Activated T-helper 1 cell treated with anti-CD3 and anti-CD28 coated beads, Interleukin-12 subunit alpha, Interleukin-12 subunit beta, Interleukin-2, Interleukin-4 antibody, amounts not matched to agents 30 ng/mL and 10 ng/mL and 1 ng/mL, durations not matched to agents 14 hours and 24 hours and 36 hours (primary cell): Measurements from ENCODE around the gene SMCO1. TPM values are rescaled to one million over a fixed set of nuclear protein-coding genes. Genes with fewer than 3 reads are reported as not detected.
"Not testable (repeated sequence)": the region's sequence is repeated elsewhere in the genome, so short reads cannot be mapped to it uniquely, and the experiment has no call there.

Experiments
- DNase-seq: peaks from one replicate; pipeline ENCODE4 v3.0.0; 2021; ENCODE audit warnings: low spot score
- H3K27ac Mint-ChIP-seq: one replicate; pipeline ENCODE4 v1.8.0; 2021; ENCODE audit warnings: mild to moderate bottlenecking, mixed read lengths
- H3K27me3 Mint-ChIP-seq: one replicate; pipeline ENCODE4 v1.8.0; 2022; ENCODE audit warnings: mild to moderate bottlenecking, moderate library complexity, mixed read lengths; ENCODE audit not compliant: insufficient read depth
- H3K36me3 Mint-ChIP-seq: one replicate; pipeline ENCODE4 v1.8.0; 2021; ENCODE audit warnings: low read depth, mixed read lengths
- H3K4me1 Mint-ChIP-seq: one replicate; pipeline ENCODE4 v1.8.0; 2021; ENCODE audit warnings: low read depth, mixed read lengths
- H3K4me3 Mint-ChIP-seq: one replicate; pipeline ENCODE4 v1.8.0; 2021; ENCODE audit warnings: mild to moderate bottlenecking, moderate library complexity, mixed read lengths
- H3K9me3 Mint-ChIP-seq: one replicate; pipeline ENCODE4 v1.8.0; 2021; ENCODE audit warnings: mixed read lengths
- intact Hi-C: fragments of 100-400 bp; cut with micrococcal nuclease; formaldehyde crosslinking; loops from one replicate; pipeline ENCODE4 v1.15.1; 2024
- total RNA-seq: library from RNA; stranded (reverse); gene quantifications from 2 replicates; pipeline ENCODE4 v1.2.3, GENCODE V29; 2022

The SMCO1 gene, protein sequence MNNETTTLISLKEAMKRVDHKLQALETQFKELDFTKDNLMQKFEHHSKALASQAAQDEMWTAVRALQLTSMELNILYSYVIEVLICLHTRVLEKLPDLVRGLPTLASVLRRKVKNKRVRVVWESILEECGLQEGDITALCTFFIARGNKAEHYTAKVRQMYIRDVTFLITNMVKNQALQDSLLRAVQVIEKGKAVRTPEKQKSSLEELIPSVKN
- total RNA-seq = not detected in 2 replicates

DNA sequence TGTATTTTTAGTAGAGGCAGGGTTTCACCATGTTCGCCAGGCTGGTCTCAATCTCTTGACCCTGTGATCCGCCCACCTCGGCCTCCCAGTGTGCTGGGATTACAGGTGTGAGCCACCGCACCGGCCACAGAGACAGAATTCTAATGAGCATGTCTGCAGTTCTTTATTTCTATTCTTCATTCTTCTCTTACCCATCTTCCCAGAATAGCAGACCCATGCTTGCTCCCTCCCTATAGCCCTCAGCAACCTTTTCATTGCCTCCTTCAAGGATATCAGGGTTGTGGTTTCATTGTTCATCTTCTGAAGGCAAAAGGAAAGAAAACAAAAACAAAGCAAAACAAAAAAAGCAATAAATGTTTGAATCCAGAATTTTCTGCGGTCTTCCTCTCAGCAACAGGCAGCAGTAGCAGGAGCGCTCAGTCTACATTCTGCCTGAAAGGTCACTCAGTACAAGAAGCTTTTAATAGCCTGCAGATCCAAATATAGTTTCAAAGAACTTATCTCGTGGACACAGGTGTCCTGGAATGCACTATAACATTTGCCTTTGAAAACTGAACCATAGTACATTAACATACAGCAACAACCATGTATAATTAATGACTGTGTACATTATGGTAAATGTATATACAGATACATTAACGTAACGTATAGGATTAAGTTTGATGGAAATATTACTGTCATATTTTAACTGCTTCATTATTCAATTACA is at the start of gene SMCO1:
Gene SMCO1 (minus strand): TSS at position 434 of the 709 bp plus-strand sequence. CDS start 137 bp downstream, at position 297.
- peaks cover 41% of the 10 kb centered on the region for H3K9me3 Mint-ChIP-seq
- intact Hi-C loops = no loop called here
- no peak within 1 kb of the TSS for H3K27ac Mint-ChIP-seq
- H3K36me3 Mint-ChIP-seq = peaks cover 9% of the 10 kb centered on the region
- no peak within 1 kb of the TSS for H3K4me3 Mint-ChIP-seq
- peaks cover 7% of the 10 kb centered on the region for H3K4me1 Mint-ChIP-seq
- peaks cover 9% of the 10 kb centered on the region for H3K27me3 Mint-ChIP-seq
- no peak for DNase-seq

DNA sequence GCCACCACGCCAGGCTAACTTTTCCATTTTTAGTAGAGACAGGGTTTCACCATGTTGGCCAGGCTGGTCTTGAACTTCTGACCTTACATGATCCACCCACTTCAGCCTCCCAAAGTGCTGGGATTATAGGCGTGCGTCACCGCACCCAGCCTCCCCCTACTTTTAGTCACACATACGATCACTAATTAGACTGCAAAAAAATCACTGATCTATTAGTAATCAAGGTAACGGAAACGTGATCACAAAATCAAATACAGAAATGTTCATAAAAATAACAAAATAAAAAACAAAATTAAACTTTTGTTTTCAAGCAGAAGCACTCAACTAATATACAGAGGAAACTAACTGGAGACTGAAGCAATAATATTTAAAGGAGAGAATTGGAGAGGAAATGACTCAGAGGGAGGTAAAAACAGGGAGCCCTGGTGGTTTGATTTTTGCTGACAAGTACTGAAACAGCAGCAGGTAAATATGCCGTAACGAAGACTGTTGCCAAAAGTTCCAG is 48.6 kb upstream of the SMCO1 start:
- peak overlapping the region; percentile 9 for H3K27ac Mint-ChIP-seq
- H3K9me3 Mint-ChIP-seq = no peaks in the 10 kb centered on the region
- peaks cover 48% of the 10 kb centered on the region for H3K4me1 Mint-ChIP-seq
- peaks cover 18% of the 10 kb centered on the region for H3K36me3 Mint-ChIP-seq
- intact Hi-C loops = no loop called here
- no peak for DNase-seq
- peak overlapping the region; percentile 22 for H3K4me3 Mint-ChIP-seq
- H3K27me3 Mint-ChIP-seq = no peaks in the 10 kb centered on the region

DNA sequence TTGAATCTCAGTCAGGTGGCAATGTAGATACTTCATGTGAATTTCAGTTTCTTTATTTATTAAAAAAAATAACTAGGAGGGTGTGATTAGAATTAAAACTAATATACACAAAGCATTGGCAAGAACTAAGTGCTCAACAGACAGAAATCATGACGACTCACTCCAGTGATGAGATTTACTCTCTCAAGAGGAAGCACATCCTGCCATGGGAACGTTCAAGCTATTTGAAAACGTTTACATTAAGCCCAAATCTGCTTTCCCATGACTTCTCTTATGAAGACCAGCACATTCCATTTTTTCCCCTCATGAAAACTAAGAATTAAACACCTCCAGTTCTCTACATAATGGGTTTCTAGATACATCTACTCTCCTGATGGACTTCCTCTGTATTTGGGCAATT is 44.7 kb upstream of the SMCO1 start:
- no peak overlapping the region for H3K27ac Mint-ChIP-seq
- peaks cover 29% of the 10 kb centered on the region for H3K4me1 Mint-ChIP-seq
- DNase-seq = no peak
- H3K4me3 Mint-ChIP-seq = no peak overlapping the region
- intact Hi-C loops = no loop called here
- peaks cover 22% of the 10 kb centered on the region for H3K36me3 Mint-ChIP-seq
- no peaks in the 10 kb centered on the region for H3K9me3 Mint-ChIP-seq
- H3K27me3 Mint-ChIP-seq = no peaks in the 10 kb centered on the region

DNA sequence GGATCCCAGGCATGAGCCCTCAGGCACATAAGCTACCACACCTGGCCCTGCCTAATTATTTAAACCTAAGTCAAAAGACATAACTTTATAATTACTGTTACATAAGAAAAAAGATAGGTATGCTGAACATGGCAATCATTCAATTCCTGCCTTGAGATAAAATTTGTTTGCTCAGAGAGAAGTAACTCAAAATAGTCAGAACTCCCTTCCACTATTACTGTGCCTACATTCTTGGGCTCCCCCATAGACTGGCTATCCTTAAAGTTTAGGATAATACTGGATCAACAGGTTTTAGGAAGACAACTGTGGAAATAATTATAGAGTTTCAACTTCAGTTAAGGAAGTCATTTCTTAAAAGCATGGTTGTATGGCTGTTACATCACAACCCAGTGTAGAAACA is 43.3 kb upstream of the SMCO1 start:
- Mint-ChIP-seq H3K4me1 (peaks cover 16% of the 10 kb centered on the region), H3K9me3 (no peaks in the 10 kb centered on the region), H3K27me3 (no peaks in the 10 kb centered on the region), H3K27ac (no peak overlapping the region), H3K4me3 (no peak overlapping the region), H3K36me3 (peaks cover 21% of the 10 kb centered on the region)
- intact Hi-C loops = no loop called here
- DNase-seq = no peak

DNA sequence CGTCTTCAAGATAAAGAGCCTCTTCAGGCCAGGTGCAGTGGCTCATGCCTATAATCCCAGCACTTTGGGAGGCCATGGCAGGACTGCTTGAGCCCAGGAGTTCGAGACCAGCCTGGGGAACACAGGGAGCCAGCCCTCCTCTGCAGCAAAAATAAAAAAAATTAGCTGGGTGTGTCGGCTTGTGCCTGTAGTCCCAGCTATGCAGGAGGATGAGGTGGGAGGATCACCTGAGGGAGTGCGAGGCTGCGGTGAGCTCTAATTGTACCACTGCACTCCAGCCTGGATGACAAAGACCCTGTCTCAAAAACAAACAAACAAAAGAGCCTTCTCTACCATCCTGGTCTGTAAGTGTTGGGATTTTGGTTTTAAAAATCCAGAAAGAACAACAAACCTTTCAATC is 42.1 kb upstream of the SMCO1 start:
- H3K27ac Mint-ChIP-seq = no peak overlapping the region
- H3K27me3 Mint-ChIP-seq = no peaks in the 10 kb centered on the region

DNA sequence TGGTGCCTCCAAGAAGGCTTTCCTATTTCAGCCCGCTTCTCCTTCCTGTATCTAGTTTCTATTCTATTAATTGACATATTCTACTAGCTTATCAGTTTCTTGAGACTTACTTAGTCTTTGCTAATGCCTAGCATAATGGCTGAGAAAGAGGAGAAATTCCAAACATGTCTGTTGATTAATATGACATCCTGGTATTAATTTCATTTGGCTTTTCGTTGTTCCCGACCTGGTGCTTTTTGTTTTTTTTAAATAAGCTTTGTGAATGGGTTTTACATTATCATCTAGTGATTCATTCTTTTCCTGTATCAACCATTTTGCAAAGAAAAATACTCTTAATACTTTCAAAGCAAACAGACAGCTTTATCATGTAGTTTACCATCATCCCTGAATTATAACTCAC is 40.1 kb upstream of the SMCO1 start:
- Mint-ChIP-seq H3K4me1 (peaks cover 5% of the 10 kb centered on the region), H3K36me3 (peaks cover 15% of the 10 kb centered on the region), H3K4me3 (no peak overlapping the region), H3K27ac (no peak overlapping the region), H3K27me3 (no peaks in the 10 kb centered on the region), H3K9me3 (peaks cover 2% of the 10 kb centered on the region)
- DNase-seq = no peak
- intact Hi-C loops = no loop called here

More for the DNA sequence above, 42.1 kb upstream of the SMCO1 start:
- peaks cover 9% of the 10 kb centered on the region for H3K4me1 Mint-ChIP-seq
- intact Hi-C loops = no loop called here
- H3K36me3 Mint-ChIP-seq = peaks cover 18% of the 10 kb centered on the region
- no peak for DNase-seq
- H3K4me3 Mint-ChIP-seq = no peak overlapping the region
- no peaks in the 10 kb centered on the region for H3K9me3 Mint-ChIP-seq

DNA sequence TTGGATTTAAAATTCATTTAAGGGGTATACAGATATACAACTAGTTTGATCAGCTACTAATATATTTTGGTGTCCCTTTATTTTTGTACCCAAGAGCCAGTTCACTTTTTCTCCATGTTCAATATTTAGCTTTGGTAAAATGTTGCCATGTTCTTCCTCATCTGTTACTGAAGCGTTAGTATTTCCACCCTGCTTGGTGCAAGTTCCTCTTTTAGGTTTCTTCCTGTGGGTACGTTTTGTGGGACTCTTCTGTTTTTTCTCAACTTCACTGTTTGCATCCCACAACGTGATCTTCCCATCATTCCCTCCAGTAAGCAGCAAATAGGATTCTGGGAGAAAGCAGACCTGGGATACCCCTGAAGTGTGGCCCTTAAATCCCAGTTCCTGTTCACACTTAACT is 39.1 kb upstream of the SMCO1 start:
- no peak overlapping the region for H3K27ac Mint-ChIP-seq
- peaks cover 15% of the 10 kb centered on the region for H3K36me3 Mint-ChIP-seq
- H3K4me3 Mint-ChIP-seq = no peak overlapping the region
- intact Hi-C loops = no loop called here
- H3K4me1 Mint-ChIP-seq = no peaks in the 10 kb centered on the region
- peaks cover 12% of the 10 kb centered on the region for H3K9me3 Mint-ChIP-seq
- H3K27me3 Mint-ChIP-seq = no peaks in the 10 kb centered on the region
- DNase-seq = no peak

DNA sequence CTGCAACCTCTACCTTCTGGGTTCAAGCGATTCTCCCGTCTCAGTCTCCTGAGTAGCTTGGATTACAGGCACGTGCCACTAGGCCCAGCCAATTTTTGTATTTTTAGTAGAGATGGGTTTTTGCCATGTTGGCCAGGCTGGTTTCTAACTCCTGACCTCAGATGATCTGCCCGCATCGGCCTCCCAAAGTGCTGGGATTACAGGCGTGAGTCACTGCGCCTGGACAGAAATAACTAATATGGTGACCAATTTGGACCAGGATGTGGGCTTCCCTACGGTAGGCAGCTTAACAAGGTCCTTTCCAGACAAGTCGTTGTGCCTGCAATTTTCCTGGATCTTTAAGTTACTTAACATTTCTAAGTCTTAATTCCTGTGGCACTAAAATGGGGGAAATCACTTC is 38.4 kb upstream of the SMCO1 start:
- Mint-ChIP-seq H3K9me3 (peaks cover 13% of the 10 kb centered on the region), H3K4me1 (no peaks in the 10 kb centered on the region), H3K27ac (no peak overlapping the region), H3K36me3 (peaks cover 13% of the 10 kb centered on the region), H3K4me3 (no peak overlapping the region), H3K27me3 (no peaks in the 10 kb centered on the region)
- intact Hi-C loops = no loop called here
- DNase-seq = no peak

DNA sequence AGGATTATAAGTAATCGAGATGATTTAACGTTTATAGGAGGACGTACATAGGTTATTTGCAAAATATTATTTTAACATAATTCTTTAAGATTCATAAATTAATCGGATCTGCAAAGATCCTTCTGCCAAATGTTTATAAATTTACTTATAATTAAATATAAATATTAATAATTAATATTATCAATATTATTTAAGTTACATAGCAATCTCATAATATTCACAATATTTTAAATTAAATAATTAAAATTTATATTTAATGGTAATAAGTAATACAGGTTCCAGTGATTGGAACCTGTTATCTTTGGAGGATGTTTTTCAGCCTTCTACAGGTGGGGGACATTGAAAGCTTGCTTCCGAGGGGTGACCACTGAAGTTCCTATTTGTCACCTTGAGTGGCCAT is 37.1 kb upstream of the SMCO1 start:
- Mint-ChIP-seq H3K27ac (no peak overlapping the region), H3K4me1 (no peaks in the 10 kb centered on the region)

DNA sequence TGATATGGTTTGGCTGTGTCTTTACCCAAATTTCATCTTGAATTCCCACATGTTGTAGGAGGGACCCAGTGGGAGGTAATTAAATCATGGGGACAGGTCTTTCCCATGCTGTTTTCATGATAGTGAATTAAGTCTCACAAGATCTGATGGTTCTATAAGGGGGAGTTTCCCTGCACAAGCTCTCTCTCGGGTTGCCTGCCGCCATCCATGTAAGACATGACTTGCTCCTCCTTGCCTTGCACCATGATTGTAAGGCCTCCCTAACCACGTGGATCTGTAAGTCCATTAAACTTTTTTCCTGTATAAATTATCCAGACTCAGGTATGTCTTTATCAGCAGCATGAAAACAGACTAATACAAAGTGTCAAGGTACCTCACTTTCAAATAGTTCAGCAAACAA is 35.0 kb upstream of the SMCO1 start:
- Mint-ChIP-seq H3K9me3 (peaks cover 19% of the 10 kb centered on the region), H3K27me3 (peaks cover 14% of the 10 kb centered on the region)
- H3K36me3 Mint-ChIP-seq, intact Hi-C loops, H3K4me3 Mint-ChIP-seq, DNase-seq, H3K4me1 Mint-ChIP-seq, H3K27ac Mint-ChIP-seq: not testable (repeated sequence)

More for the DNA sequence above, 37.1 kb upstream of the SMCO1 start:
- Mint-ChIP-seq H3K9me3 (peaks cover 19% of the 10 kb centered on the region), H3K4me3 (no peak overlapping the region), H3K27me3 (peaks cover 3% of the 10 kb centered on the region), H3K36me3 (peaks cover 13% of the 10 kb centered on the region)
- intact Hi-C loops = no loop called here
- DNase-seq = no peak

DNA sequence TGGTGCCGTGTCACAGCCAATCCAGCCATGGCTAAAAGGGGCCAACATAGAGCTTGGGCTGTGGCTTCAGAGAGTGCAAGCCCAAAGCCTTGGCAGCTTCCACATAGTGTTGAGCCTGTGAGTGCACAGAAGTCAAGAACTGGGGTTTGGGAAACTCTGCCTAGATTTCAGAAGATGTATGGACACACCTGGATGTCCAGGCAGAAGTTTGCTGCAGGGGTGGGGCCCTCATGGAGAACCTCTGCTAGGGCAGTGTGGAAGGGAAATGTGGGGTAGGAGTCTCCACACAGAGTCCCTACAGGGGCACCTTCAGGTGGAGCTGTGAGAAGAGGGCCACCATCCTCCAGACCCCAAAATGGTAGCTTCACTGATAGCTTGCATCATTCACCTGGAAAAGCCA is 34.2 kb upstream of the SMCO1 start:
- H3K4me3 Mint-ChIP-seq, H3K4me1 Mint-ChIP-seq, H3K36me3 Mint-ChIP-seq, DNase-seq, intact Hi-C loops, H3K27ac Mint-ChIP-seq: not testable (repeated sequence)
- H3K9me3 Mint-ChIP-seq = peaks cover 19% of the 10 kb centered on the region
- H3K27me3 Mint-ChIP-seq = peaks cover 19% of the 10 kb centered on the region

DNA sequence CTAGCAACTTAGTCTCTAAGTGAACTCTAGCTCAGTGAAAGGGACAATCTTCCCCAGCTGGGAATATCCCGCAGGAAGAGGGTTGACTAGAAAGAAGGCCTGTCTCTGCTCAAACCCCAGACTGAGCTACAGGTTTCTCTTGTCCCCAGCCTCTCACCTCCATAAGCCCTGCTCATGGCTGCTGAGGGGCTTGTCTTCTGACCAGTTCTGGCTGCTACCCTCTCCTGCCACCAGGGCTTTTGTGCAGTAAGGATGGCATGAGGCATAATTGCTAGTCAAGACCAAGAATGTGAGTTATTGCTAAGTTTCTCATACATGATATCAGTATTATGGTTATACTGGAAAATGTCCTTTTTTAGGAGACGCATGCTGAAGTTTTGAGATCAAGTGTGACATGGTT is 31.9 kb upstream of the SMCO1 start:
- Mint-ChIP-seq H3K4me3 (no peak overlapping the region), H3K27ac (no peak overlapping the region), H3K9me3 (peaks cover 19% of the 10 kb centered on the region), H3K27me3 (peaks cover 22% of the 10 kb centered on the region), H3K36me3 (peaks cover 2% of the 10 kb centered on the region), H3K4me1 (no peaks in the 10 kb centered on the region)
- no peak for DNase-seq
- intact Hi-C loops = no loop called here

DNA sequence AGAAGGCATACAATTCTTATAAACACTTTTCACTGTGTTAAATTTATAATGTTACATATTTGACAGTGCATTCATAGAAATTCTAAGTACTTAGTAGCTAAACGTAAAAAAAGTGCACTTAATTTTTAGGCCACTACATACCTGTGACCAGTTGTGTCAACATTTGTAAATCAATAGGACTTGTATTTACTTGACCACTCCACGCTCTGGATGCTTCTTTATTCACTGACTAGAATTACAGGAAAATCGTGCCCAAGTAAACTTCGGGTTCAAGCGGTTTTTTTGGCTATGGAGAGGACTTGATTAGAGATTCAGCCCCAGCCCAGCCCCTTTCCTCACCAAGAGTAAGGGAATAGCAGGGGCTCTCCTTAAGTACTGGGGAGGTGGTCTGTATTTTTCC is 31.4 kb upstream of the SMCO1 start:
- intact Hi-C loops = no loop called here
- H3K9me3 Mint-ChIP-seq = peaks cover 19% of the 10 kb centered on the region
- DNase-seq = no peak
- no peaks in the 10 kb centered on the region for H3K36me3 Mint-ChIP-seq
- no peak overlapping the region for H3K27ac Mint-ChIP-seq
- no peaks in the 10 kb centered on the region for H3K4me1 Mint-ChIP-seq
- H3K27me3 Mint-ChIP-seq = peaks cover 22% of the 10 kb centered on the region
- no peak overlapping the region for H3K4me3 Mint-ChIP-seq
